ENCODE results near the gene RBM41.

GRCh38 chrX:107076158-107076557, 42.5 kb downstream of the RBM41 start:
- TF ChIP-seq YY1 (IDR thresholded peaks at IDR 0.05; ENCODE audit: insufficient read depth, insufficient read length) (no peak), SUZ12 (IDR thresholded peaks at IDR 0.05; ENCODE audit: extremely low read depth, insufficient read depth, insufficient read length) (no peak)

Measured in NT2/D1 (cell line).